Caco-2 (cell line): ENCODE data around the gene CDK18. TPM values are rescaled to one million over a fixed set of nuclear protein-coding genes. Genes with fewer than 3 reads are reported as not detected.

Experiments used
- BruUV-seq: library from RNA; stranded (reverse); fragments of 400-500 nt; replicated peaks from 2 replicates; lab custom pipeline; 2021; lab: Mats Ljungman, UMichigan
- CTCF ChIA-PET: fragments of 300-600 bp; sonication (Branson Sonifier 250); formaldehyde crosslinking; loops from one replicate; lab custom pipeline; 2022; ENCODE audit warnings: antibody characterized with exemption; lab: Charles Lee
- POLR2A ChIA-PET: fragments of 300-600 bp; sonication (Branson Sonifier 250); formaldehyde crosslinking; loops from one replicate; lab custom pipeline; 2022; ENCODE audit warnings: antibody characterized with exemption; lab: Charles Lee
- DNase-seq, 2 experiments: peaks; one replicate each; pipeline versions ENCODE4 v3.0.0 to v3.0.0-alpha.2; 2020 to 2022
- H3K27me3 ChIP-seq: replicated peaks from 2 replicates; pipeline ENCODE4 v1.6.0; 2011; ENCODE audit warnings: low read length; ENCODE audit not compliant: control insufficient read depth, insufficient read depth
- H3K36me3 ChIP-seq: 2 replicates; pipeline ENCODE4 v1.5.1; 2011; ENCODE audit warnings: low read length; ENCODE audit not compliant: control insufficient read depth, insufficient read depth
- H3K4me1 ChIP-seq: fragments of 250-450 bp; sonication (Bioruptor Pico); 2 replicates; pipeline ENCODE4 v1.5.1; 2020; ENCODE audit warnings: mild to moderate bottlenecking
- H3K4me3 ChIP-seq: 2 replicates; pipeline ENCODE4 v1.5.1; 2011; ENCODE audit warnings: low read depth, mild to moderate bottlenecking, control low read depth, low read length
- H3K9me3 ChIP-seq: fragments of 250-450 bp; sonication (Bioruptor Pico); 2 replicates; pipeline ENCODE4 v1.5.1; 2020; ENCODE audit warnings: mild to moderate bottlenecking, moderate library complexity
- H3K27ac Mint-ChIP-seq: one replicate; pipeline ENCODE4 v1.8.0; 2022; ENCODE audit warnings: mixed read lengths; ENCODE audit not compliant: unreplicated experiment
- H3K27me3 Mint-ChIP-seq: one replicate; pipeline ENCODE4 v1.8.0; 2022; ENCODE audit warnings: mixed read lengths; ENCODE audit not compliant: insufficient read depth, unreplicated experiment
- H3K36me3 Mint-ChIP-seq: one replicate; pipeline ENCODE4 v1.8.0; 2022; ENCODE audit warnings: mild to moderate bottlenecking, mixed read lengths; ENCODE audit not compliant: insufficient read depth, unreplicated experiment
- H3K4me1 Mint-ChIP-seq: one replicate; pipeline ENCODE4 v1.8.0; 2022; ENCODE audit warnings: low read depth, mixed read lengths; ENCODE audit not compliant: unreplicated experiment
- H3K4me3 Mint-ChIP-seq: one replicate; pipeline ENCODE4 v1.8.0; 2022; ENCODE audit warnings: mild to moderate bottlenecking, moderate library complexity, mixed read lengths; ENCODE audit not compliant: unreplicated experiment
- H3K9me3 Mint-ChIP-seq: one replicate; pipeline ENCODE4 v1.8.0; 2022; ENCODE audit warnings: mixed read lengths; ENCODE audit not compliant: unreplicated experiment
- intact Hi-C: fragments of 100-400 bp; cut with micrococcal nuclease; formaldehyde crosslinking; loops from one replicate; pipeline ENCODE4 v1.10.0; 2022; ENCODE audit not compliant: unreplicated experiment
- total RNA-seq: library from RNA; stranded (reverse); gene quantifications from 2 replicates; pipeline ENCODE4 v1.2.3, GENCODE V29; 2022
- TF ChIP-seq, protein P1 (sequence below), 2 experiments: fragments of 200-600 bp in 1 of 2; IDR thresholded peaks; 1 replicate in 1 of 2; 2 replicates in 1 of 2; pipeline versions ENCODE4 v1.5.1 to v1.8.0; 2011 to 2022; ENCODE audit warnings: antibody characterized with exemption in 1 of 2, control low read depth in 1 of 2, inconsistent platforms in 1 of 2, low read depth in 1 of 2, low read length in 1 of 2, mild to moderate bottlenecking in 1 of 2, moderate library complexity in 1 of 2; ENCODE audit not compliant: insufficient read depth in 1 of 2, severe bottlenecking in 1 of 2, unreplicated experiment in 1 of 2

The CDK18 gene
- total RNA-seq, 1 experiment from 2014 or later, result 17.0 TPM

DNA sequence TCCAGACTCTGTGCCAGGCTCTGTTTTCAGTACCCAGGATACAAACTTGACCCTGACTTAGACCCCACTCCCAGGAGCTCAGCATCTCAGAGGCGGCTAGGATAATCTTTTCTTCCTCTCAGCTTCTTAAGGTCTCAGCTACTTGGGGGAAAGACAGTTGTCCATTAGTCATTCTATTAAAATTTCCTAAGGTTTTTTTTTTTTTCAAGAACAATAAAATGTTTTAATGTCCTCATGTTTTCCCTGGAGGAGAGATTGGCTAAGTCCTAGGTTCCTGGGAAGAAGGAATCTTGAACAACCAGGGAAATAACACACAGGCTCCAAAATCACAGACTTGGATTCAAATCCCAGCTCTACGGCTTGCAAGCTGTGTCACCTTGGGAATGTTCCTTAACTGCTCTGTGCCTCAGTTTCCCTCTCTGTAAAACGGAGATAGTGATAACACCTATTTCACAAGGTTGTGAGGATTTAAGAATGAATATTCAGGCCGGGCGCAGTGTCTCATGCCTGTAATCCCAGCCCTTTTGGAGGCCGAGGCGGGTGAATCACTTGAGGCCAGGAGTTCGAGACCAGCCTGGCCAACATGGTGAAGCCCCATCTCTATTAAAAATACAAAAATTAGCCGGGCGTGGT lies 33.0 kb downstream of the CDK18 start:
- no peak overlapping the region for H3K27ac Mint-ChIP-seq
- intact Hi-C loops, result no loop called here
- BruUV-seq, result no TSS peak
- H3K36me3 Mint-ChIP-seq, result peaks cover 6% of the 10 kb centered on the region
- peak in 1 of 2 experiments; percentile 1 for DNase-seq
- Histone ChIP-seq H3K9me3 (no peaks in the 10 kb centered on the region), H3K27me3 (no peaks in the 10 kb centered on the region; the same call in 1 of the 2 replicates), H3K36me3 (no peaks in the 10 kb centered on the region), H3K4me3 (no peak overlapping the region), H3K4me1 (no peaks in the 10 kb centered on the region)
- peaks cover 8% of the 10 kb centered on the region for H3K4me1 Mint-ChIP-seq
- ChIA-PET CTCF (interaction anchor here (0.5 to 0.7 kb wide), 2 partner anchors 54 to 434 kb away, joined by 3 read pairs; no protein-coding TSS in a partner anchor), POLR2A (no interaction called here)
- TF ChIP-seq, protein P1, sequence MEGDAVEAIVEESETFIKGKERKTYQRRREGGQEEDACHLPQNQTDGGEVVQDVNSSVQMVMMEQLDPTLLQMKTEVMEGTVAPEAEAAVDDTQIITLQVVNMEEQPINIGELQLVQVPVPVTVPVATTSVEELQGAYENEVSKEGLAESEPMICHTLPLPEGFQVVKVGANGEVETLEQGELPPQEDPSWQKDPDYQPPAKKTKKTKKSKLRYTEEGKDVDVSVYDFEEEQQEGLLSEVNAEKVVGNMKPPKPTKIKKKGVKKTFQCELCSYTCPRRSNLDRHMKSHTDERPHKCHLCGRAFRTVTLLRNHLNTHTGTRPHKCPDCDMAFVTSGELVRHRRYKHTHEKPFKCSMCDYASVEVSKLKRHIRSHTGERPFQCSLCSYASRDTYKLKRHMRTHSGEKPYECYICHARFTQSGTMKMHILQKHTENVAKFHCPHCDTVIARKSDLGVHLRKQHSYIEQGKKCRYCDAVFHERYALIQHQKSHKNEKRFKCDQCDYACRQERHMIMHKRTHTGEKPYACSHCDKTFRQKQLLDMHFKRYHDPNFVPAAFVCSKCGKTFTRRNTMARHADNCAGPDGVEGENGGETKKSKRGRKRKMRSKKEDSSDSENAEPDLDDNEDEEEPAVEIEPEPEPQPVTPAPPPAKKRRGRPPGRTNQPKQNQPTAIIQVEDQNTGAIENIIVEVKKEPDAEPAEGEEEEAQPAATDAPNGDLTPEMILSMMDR (IDR thresholded peaks at IDR 0.05; ENCODE audit: insufficient read depth in 1 of 2, low read depth in 1 of 2, low read length in 1 of 2, severe bottlenecking in 1 of 2, unreplicated experiment in 1 of 2), result no peak
- H3K4me3 Mint-ChIP-seq, result no peak overlapping the region
- H3K9me3 Mint-ChIP-seq, result no peaks in the 10 kb centered on the region
- H3K27me3 Mint-ChIP-seq, result peaks cover 27% of the 10 kb centered on the region

DNA sequence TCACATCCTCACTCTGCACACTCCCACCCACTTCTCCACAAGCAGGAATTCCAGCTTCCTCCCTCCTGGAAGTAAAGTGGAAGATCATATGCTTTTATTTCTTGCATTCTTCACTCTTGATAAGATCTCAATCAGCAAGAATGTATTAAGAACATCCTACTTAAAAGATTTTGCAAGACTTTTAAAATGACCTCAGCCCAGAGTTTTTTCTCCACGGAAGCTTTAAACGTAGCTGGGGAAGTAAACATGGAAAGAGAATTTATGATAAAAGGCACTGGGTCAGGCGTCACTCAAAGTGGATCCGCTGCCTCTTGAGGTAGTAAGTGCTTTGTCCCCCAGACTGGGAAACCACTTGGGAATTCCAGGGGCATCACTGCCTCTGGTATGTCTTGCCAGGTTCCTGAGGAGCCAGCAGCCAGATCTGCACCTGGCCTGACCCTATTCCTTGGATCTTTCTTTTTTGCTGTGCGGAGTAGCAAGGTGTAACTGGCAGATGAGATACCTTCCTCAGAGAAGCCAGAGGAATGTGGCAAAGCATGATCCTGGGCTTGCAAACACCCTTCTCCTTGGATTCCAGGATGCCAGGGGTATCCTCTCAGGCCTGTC lies 33.9 kb downstream of the CDK18 start:
- Histone ChIP-seq H3K4me1 (no peaks in the 10 kb centered on the region), H3K36me3 (no peaks in the 10 kb centered on the region), H3K9me3 (no peaks in the 10 kb centered on the region), H3K27me3 (no peaks in the 10 kb centered on the region; the same call in 1 of the 2 replicates), H3K4me3 (no peak overlapping the region)
- ChIA-PET POLR2A (interaction anchor here (0.6 kb wide), 1 partner anchor 31 kb away, joined by 7 read pairs; no protein-coding TSS in a partner anchor), CTCF (no interaction called here)
- TF ChIP-seq, protein P1 (IDR thresholded peaks at IDR 0.05; ENCODE audit: insufficient read depth in 1 of 2, low read depth in 1 of 2, low read length in 1 of 2, severe bottlenecking in 1 of 2, unreplicated experiment in 1 of 2), result no peak
- Mint-ChIP-seq H3K36me3 (peaks cover 6% of the 10 kb centered on the region), H3K4me1 (peaks cover 8% of the 10 kb centered on the region), H3K27me3 (peaks cover 27% of the 10 kb centered on the region), H3K27ac (no peak overlapping the region), H3K9me3 (no peaks in the 10 kb centered on the region), H3K4me3 (no peak overlapping the region)
- BruUV-seq, result no TSS peak
- intact Hi-C loops, result no loop called here
- DNase-seq, result peak in 1 of 2 experiments; percentile 19

DNA sequence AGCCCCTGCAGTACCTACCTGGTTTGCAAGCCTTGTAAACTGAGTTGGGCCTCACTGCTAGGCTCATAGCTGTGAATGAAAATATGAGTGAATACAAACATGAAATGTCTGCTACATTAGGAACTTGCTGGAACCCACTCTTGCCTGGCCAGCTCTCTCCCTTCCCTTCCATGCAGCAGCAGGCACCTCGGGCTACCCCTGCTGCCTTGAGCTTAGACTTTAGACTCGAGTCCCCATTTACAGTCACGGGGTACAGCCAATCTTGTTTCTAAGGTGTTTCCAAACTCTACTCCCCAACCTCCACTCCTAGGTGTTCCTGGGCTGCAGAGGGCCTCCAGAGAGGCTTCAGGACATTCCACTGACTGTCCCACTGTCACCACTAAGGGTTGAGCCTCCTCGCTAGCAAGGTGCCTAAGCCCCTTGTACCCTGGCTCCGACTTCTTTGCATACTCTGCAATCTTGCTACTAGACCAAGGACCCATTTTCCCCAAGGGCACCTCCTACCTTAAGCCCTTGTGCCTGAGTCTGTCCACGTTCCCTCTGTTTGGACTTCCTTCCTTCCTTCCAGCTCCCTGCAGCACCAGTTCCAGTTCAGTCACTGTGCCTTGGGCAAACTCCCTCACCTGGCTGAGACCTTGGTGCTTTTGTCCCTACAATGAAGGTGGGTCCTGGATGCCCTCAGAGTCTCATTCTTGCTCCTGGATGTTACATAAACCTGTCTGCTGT lies 36.9 kb downstream of the CDK18 start:
- H3K4me1 ChIP-seq, result peaks cover 8% of the 10 kb centered on the region; the same call in 1 of the 2 replicates
- no peak overlapping the region for H3K4me3 ChIP-seq
- POLR2A ChIA-PET, result no interaction called here
- Mint-ChIP-seq H3K27ac (no peak overlapping the region), H3K36me3 (no peaks in the 10 kb centered on the region), H3K4me3 (no peak overlapping the region), H3K9me3 (no peaks in the 10 kb centered on the region), H3K4me1 (peaks cover 8% of the 10 kb centered on the region), H3K27me3 (peaks cover 14% of the 10 kb centered on the region)
- BruUV-seq, result no TSS peak
- CTCF ChIA-PET, result interaction anchor here (0.5 to 0.7 kb wide), 2 partner anchors 13 to 18 kb away, joined by 3 to 4 read pairs; no protein-coding TSS in a partner anchor
- DNase-seq, result peak in 1 of 2 experiments; percentile 15
- TF ChIP-seq, protein P1 (IDR thresholded peaks at IDR 0.05; ENCODE audit: insufficient read depth in 1 of 2, low read depth in 1 of 2, low read length in 1 of 2, severe bottlenecking in 1 of 2, unreplicated experiment in 1 of 2), result no peak
- H3K27me3 ChIP-seq, result no peaks in the 10 kb centered on the region; the same call in 1 of the 2 replicates
- no peaks in the 10 kb centered on the region for H3K9me3 ChIP-seq
- intact Hi-C loops, result no loop called here
- no peaks in the 10 kb centered on the region for H3K36me3 ChIP-seq
